T-cell (primary cell): ENCODE measurements around the gene MSH5. TPM values are rescaled to one million over a fixed set of nuclear protein-coding genes. Genes with fewer than 3 reads are reported as not detected.

Experiments
- ATAC-seq, 4 experiments: fragments of 200-7000 bp in 3 of 4; fragments of 150-1000 bp in 1 of 4; cut with Tn5 transposase; replicated peaks in 1 of 4; 1 replicate in 3 of 4; 2 replicates in 1 of 4; pipeline ENCODE4 v1.10.0; 2021; ENCODE audit warnings: moderate library complexity in 3 of 4, mild to moderate bottlenecking in 2 of 4, moderate number of reproducible peaks in 1 of 4
- CTCF ChIA-PET, 2 donors: fragments of 300-600 bp; sonication (Branson Sonifier 250); formaldehyde crosslinking; loops; one replicate each; lab custom pipeline; 2022; ENCODE audit warnings: antibody characterized with exemption in 2 of 2; lab: Charles Lee
- POLR2A ChIA-PET, 2 donors: fragments of 300-600 bp; sonication (Branson Sonifier 250); formaldehyde crosslinking; loops; one replicate each; lab custom pipeline; 2022; ENCODE audit warnings: antibody characterized with exemption in 2 of 2; lab: Charles Lee
- DNase-seq, 35 experiments: peaks; one replicate each; pipeline versions ENCODE4 v3.0.0 to v3.0.0-alpha.2; 2013 to 2023
- H3K27ac ChIP-seq: one replicate; pipeline ENCODE4 v1.5.1; 2013; ENCODE audit warnings: low read length
- H3K27me3 ChIP-seq, 2 experiments: replicated peaks in 1 of 2; 1 replicate in 1 of 2; 2 replicates in 1 of 2; pipeline versions ENCODE4 v1.6.1 to v1.7.0; 2013; ENCODE audit warnings: low read length in 1 of 2, mixed read lengths in 1 of 2; ENCODE audit not compliant: control insufficient read depth in 2 of 2, insufficient read depth in 2 of 2; ENCODE audit errors: extremely low read depth in 1 of 2
- H3K36me3 ChIP-seq, 2 donors: 1 replicate in 1 of 2; 2 replicates in 1 of 2; pipeline versions ENCODE4 v1.6.1 to v1.7.0; 2013; ENCODE audit warnings: low read length in 1 of 2; ENCODE audit not compliant: control insufficient read depth in 2 of 2, insufficient read depth in 1 of 2; ENCODE audit errors: extremely low read depth in 1 of 2
- H3K4me1 ChIP-seq, 2 experiments: 1 replicate in 1 of 2; 2 replicates in 1 of 2; pipeline versions ENCODE4 v1.6.1 to v1.7.0; 2013; ENCODE audit warnings: low read length in 2 of 2, mixed read lengths in 1 of 2; ENCODE audit not compliant: insufficient read depth in 2 of 2, control insufficient read depth in 1 of 2; ENCODE audit errors: extremely low read depth in 1 of 2
- H3K4me3 ChIP-seq, 2 donors: 1 replicate in 1 of 2; 2 replicates in 1 of 2; pipeline versions ENCODE4 v1.5.1 to v1.7.0; 2013; ENCODE audit warnings: mild to moderate bottlenecking in 2 of 2, low read length in 1 of 2, moderate library complexity in 1 of 2; ENCODE audit not compliant: control insufficient read depth in 1 of 2; ENCODE audit errors: extremely low read depth in 1 of 2
- H3K9me3 ChIP-seq: 2 replicates; pipeline ENCODE4 v1.7.0; 2013
- H3K27ac Mint-ChIP-seq, 2 donors: one replicate each; pipeline ENCODE4 v1.8.0; 2020 to 2021; ENCODE audit warnings: mild to moderate bottlenecking in 2 of 2, mixed read lengths in 2 of 2
- H3K27me3 Mint-ChIP-seq, 2 donors: one replicate each; pipeline ENCODE4 v1.8.0; 2021 to 2022; ENCODE audit warnings: mixed read lengths in 2 of 2
- H3K36me3 Mint-ChIP-seq: one replicate; pipeline ENCODE4 v1.8.0; 2021; ENCODE audit warnings: mixed read lengths
- H3K4me1 Mint-ChIP-seq, 3 donors: one replicate each; pipeline ENCODE4 v1.8.0; 2020 to 2022; ENCODE audit warnings: mixed read lengths in 3 of 3, mild to moderate bottlenecking in 1 of 3
- H3K4me3 Mint-ChIP-seq, 3 donors: one replicate each; pipeline ENCODE4 v1.8.0; 2020 to 2022; ENCODE audit warnings: mild to moderate bottlenecking in 3 of 3, mixed read lengths in 3 of 3, moderate library complexity in 3 of 3
- H3K9me3 Mint-ChIP-seq, 3 donors: one replicate each; pipeline ENCODE4 v1.8.0; 2020 to 2022; ENCODE audit warnings: mixed read lengths in 3 of 3
- WGBS: methylation state at CpG from one replicate; pipeline ENCODE4 v1.1.5; 2013; ENCODE audit warnings: missing lambda C conversion rate; ENCODE audit not compliant: insufficient coverage; 5-methylcytosine and 5-hydroxymethylcytosine counted together
- total RNA-seq, 35 experiments: library from RNA in 6 of 35; stranded (reverse) in 6 of 35; fragments of 120-200 nt in 1 of 35; gene quantifications; one replicate each; pipeline versions ENCODE4 v1.2.1 to v1.2.4 and lab custom pipeline; 2013 to 2026

The MSH5 gene
- total RNA-seq, 5 donors from 2014 or later (not counting 1 experiment from before 2014, with no cell fraction given): 13.7 to 22.4 (median 14.4) TPM

DNA sequence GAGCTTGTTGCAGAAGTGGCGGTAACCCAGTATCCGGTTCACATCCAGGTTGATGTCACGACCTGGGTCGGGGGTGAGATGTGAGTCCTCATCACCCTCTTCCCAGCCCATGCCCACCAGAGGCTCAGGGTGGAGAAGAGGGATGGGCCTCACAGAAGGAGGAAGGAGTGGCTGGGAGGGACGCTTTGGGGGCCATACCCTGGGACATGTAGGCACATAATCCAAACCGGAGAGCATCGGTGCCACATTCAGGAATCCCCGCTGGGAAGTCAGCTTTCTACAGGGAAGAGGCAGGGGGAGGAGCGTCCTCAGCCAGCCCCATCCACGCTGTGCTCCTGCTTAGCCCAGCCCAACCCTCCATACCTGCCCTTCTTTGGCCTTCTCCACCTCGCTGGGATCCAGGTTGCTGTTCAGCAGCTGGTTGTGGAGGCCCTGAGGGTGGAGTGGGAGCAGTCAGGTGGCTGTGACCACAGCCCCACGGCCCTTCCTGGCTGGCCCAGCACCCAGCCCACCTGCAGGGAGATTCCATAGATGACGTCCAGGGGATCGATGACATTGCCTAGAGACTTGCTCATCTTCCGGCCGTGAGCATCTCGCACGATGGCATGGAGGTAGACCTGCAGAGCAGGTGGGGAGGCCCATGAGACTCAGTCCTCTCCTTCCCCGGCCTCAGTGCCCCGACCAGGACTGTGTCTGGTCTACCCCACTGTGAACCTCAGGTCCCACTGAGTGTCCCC lies 40.9 kb downstream of the MSH5 start:
- Mint-ChIP-seq H3K9me3 (no peaks in the 10 kb centered on the region), H3K36me3 (peaks cover 30% of the 10 kb centered on the region), H3K27me3 (no peaks in the 10 kb centered on the region), H3K4me3 (no peak overlapping the region), H3K27ac (no peak overlapping the region), H3K4me1 (peaks cover 18 to 23% (median 20%) of the 10 kb centered on the region in 3 donors)
- Histone ChIP-seq H3K36me3 (peaks cover 20 to 63% of the 10 kb centered on the region in 2 donors), H3K9me3 (no peaks in the 10 kb centered on the region), H3K27me3 (peaks cover 0 to 3% of the 10 kb centered on the region in 2 experiments), H3K4me3 (no peak overlapping the region), H3K4me1 (peaks cover 0 to 24% of the 10 kb centered on the region in 2 experiments), H3K27ac (no peak overlapping the region)
- ChIA-PET CTCF (no interaction called here), POLR2A (no interaction called here)
- DNase-seq (no peak), ATAC-seq (no peak)
- WGBS: 93% methylated on average over 10 of the region's 20 CpGs

DNA sequence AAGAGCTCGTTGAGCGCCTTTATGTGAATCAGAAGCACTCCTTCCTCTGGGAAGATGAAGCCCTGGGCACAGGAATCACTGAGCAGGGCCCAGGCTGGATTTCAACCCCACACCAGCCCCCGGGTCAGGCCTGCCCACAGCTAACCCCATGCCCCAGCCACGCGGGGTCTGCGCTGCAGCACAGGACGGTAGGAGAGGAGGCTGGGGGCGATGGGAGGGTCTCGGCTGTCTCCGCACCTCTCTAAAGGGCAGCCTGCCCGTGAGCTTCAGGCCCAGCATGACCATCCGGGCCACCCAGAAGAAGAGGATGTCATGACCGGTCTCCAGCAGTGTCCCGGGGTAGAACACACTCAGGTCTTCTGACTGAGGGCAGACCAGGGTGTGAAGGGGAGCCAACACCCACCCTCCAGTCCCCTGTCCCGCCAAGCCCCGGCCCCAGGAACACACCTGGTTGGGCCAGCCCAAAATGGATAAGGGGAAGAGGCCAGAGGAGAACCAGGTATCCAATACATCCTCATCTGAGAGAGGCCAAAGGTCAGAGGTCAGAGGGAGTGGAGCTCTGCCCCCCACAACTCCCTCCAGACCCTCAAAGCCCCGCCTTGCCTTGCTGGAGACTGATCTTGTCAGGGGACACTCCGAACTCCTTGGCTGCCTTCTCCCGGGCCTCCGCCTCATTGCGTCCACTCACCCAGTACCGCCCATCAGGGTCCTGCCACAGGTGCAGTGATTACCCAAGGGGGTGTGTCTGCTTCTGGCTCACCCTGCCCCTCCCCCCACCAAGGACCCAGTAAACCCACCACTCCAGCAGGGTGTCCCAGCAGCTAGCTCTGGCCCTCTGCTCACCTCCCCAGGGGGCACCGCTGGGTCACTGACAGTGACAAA lies 41.7 kb downstream of the MSH5 start:
- Histone ChIP-seq H3K27ac (no peak overlapping the region), H3K27me3 (peaks cover 0 to 3% of the 10 kb centered on the region in 2 experiments), H3K4me1 (peaks cover 0 to 16% of the 10 kb centered on the region in 2 experiments), H3K9me3 (no peaks in the 10 kb centered on the region), H3K36me3 (peaks cover 20 to 63% of the 10 kb centered on the region in 2 donors), H3K4me3 (no peak overlapping the region)
- peaks cover 12 to 16% (median 15%) of the 10 kb centered on the region in 3 donors for H3K4me1 Mint-ChIP-seq
- H3K4me3 Mint-ChIP-seq: no peak overlapping the region
- H3K27me3 Mint-ChIP-seq: no peaks in the 10 kb centered on the region
- DNase-seq (no peak), ATAC-seq (no peak)
- H3K36me3 Mint-ChIP-seq: peaks cover 30% of the 10 kb centered on the region
- CTCF ChIA-PET: no interaction called here
- POLR2A ChIA-PET: interaction anchor here in 1 of 2 donors (0.5 kb wide), 1 partner anchor 86 kb away, joined by 3 read pairs; no protein-coding TSS in a partner anchor
- no peak overlapping the region for H3K27ac Mint-ChIP-seq
- H3K9me3 Mint-ChIP-seq: no peaks in the 10 kb centered on the region
- WGBS: 92% methylated on average over 13 of the region's 23 CpGs

DNA sequence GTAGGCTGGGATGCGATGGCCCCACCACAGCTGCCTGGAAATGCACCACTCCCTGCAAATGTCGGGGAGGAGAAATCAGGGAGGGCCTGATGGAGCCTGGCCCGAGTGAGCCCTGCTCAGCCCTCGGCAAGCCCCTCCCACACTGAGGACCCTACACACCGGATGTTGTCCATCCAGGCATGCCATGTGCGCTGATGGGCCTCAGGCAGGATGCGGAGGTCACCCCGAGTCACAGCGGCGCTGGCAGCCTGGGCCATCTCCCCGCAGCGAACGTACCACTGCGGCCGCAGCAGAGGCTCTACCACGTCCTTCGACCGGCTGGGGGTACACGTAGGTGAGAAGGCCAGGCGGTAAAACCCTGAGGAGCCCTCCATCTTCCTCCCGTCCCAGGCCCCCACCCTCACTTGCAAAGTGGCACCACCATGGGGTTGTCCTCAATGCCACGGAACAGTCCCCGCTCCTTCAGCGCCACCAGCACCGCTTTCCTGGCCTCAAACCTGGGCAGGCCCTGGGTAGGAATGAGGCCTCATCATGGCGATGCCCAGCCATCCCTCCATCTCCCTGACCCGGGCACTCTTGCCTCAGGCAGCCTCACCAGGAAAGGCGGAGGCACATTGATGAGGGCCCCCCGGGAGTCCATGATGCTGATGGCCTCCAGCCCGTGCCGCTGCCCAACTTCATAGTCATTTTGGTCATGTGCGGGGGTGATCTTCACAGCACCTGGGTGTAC lies 42.5 kb downstream of the MSH5 start:
- WGBS: 96% methylated on average over 31 of the region's 32 CpGs
- H3K4me3 ChIP-seq: no peak overlapping the region
- no peak overlapping the region for H3K4me3 Mint-ChIP-seq
- no peak overlapping the region for H3K27ac Mint-ChIP-seq
- ATAC-seq: no peak
- H3K27ac ChIP-seq: no peak overlapping the region
- H3K4me1 ChIP-seq: peaks cover 0 to 8% of the 10 kb centered on the region in 2 experiments
- no peaks in the 10 kb centered on the region for H3K9me3 ChIP-seq
- CTCF ChIA-PET: no interaction called here
- no peak for DNase-seq
- H3K36me3 ChIP-seq: peaks cover 20 to 63% of the 10 kb centered on the region in 2 donors
- H3K36me3 Mint-ChIP-seq: peaks cover 30% of the 10 kb centered on the region
- H3K27me3 ChIP-seq: peaks cover 0 to 3% of the 10 kb centered on the region in 2 experiments
- no peaks in the 10 kb centered on the region for H3K27me3 Mint-ChIP-seq
- POLR2A ChIA-PET: no interaction called here
- H3K4me1 Mint-ChIP-seq: peaks cover 4 to 7% (median 7%) of the 10 kb centered on the region in 3 donors
- H3K9me3 Mint-ChIP-seq: no peaks in the 10 kb centered on the region

- Histone ChIP-seq H3K27me3 (peaks cover 0 to 3% of the 10 kb centered on the region in 2 experiments), H3K27ac (no peak overlapping the region), H3K36me3 (peaks cover 11 to 56% of the 10 kb centered on the region in 2 donors), H3K4me1 (no peaks in the 10 kb centered on the region), H3K9me3 (no peaks in the 10 kb centered on the region), H3K4me3 (no peak overlapping the region)
- DNase-seq (no peak), ATAC-seq (no peak)
- peaks cover 0 to 3% (median 0%) of the 10 kb centered on the region in 3 donors for H3K4me1 Mint-ChIP-seq
- H3K36me3 Mint-ChIP-seq: peaks cover 31% of the 10 kb centered on the region
- ChIA-PET POLR2A (interaction anchor here in 1 of 2 donors (0.6 to 0.7 kb wide), 2 partner anchors 32 to 44 kb away, joined by 5 to 8 read pairs; partner anchors contain the start of gene MSH5), CTCF (no interaction called here)
- WGBS: over 99% methylated on average over 13 of the region's 15 CpGs
- no peak overlapping the region for H3K27ac Mint-ChIP-seq
- H3K27me3 Mint-ChIP-seq: no peaks in the 10 kb centered on the region
- no peaks in the 10 kb centered on the region for H3K9me3 Mint-ChIP-seq
- no peak overlapping the region for H3K4me3 Mint-ChIP-seq
Measured at GRCh38 chr6:31784098-31784925, 44.5 kb downstream of the MSH5 start.

GRCh38 chr6:31785475-31785874 lies 45.7 kb downstream of the MSH5 start:
- H3K36me3 Mint-ChIP-seq: peaks cover 32% of the 10 kb centered on the region
- H3K4me1 Mint-ChIP-seq: peaks cover 0 to 6% (median 2%) of the 10 kb centered on the region in 3 donors
- 97% methylated on average over 10 of the region's 11 CpGs for WGBS
- no peak overlapping the region for H3K4me3 Mint-ChIP-seq
- H3K4me1 ChIP-seq: no peaks in the 10 kb centered on the region
- ChIA-PET POLR2A (no interaction called here), CTCF (interaction anchor here in 1 of 2 donors (0.7 kb wide), 1 partner anchor 189 kb away, joined by 4 read pairs; no protein-coding TSS in a partner anchor)
- H3K27me3 Mint-ChIP-seq: no peaks in the 10 kb centered on the region
- no peak overlapping the region for H3K27ac Mint-ChIP-seq
- DNase-seq: no peak
- peaks cover 0 to 3% of the 10 kb centered on the region in 2 experiments for H3K27me3 ChIP-seq
- H3K9me3 ChIP-seq: no peaks in the 10 kb centered on the region
- ATAC-seq: no peak
- no peak overlapping the region for H3K27ac ChIP-seq
- peaks cover 4 to 45% of the 10 kb centered on the region in 2 donors for H3K36me3 ChIP-seq
- H3K4me3 ChIP-seq: no peak overlapping the region
- H3K9me3 Mint-ChIP-seq: no peaks in the 10 kb centered on the region
